NCI-H2171 (cell line): ENCODE measurements around the gene MSANTD2.

ENCODE experiments used
- DNase-seq: peaks from one replicate; lab custom pipeline; 2025; lab: John Stamatoyannopoulos, UW

Gene MSANTD2

GRCh38 chr11:124732230-124732629 is 68.0 kb downstream of the MSANTD2 start:
- DNase-seq: no peak

- DNase-seq: no peak
Observed at GRCh38 chr11:124729571-124729970, 70.6 kb downstream of the MSANTD2 start.

DNA sequence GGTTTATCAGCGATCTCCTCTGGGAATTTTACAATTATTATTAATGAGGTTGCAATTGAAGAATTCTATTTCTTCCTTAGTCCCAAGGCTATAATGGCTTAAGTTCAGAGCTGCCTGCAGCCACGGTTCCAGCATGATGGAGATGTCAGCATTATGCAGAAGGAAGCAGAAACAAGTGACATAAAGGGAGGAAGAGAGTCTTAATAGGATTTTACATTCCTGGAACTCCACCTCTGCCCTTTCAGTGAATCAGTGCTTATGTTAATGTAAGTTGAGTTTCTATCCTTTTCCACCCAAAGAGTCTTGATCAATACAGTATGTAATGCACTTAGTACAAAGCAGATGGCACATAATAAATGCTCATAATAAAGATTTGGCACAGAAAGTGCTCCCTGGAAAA is 72.1 kb downstream of the MSANTD2 start:
- no peak for DNase-seq

DNA sequence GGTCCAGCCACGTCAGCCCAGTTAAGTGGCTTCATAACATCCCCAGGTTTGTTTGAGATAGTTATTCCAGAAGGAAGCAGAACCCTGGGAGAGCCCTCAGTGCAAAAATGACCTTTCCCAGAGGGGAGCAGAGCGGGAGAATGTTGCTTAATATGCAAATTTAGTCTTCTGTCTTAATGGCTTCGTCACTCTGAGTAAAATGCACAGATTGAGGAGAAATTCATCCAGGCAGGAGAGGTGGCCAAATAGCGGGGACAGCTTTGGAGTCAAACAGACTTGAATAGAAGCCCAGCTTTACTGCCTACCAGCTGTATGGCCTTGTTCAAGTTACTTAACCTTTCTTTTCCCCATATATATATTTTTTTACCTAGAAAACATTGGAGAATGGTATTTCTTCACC is 72.7 kb downstream of the MSANTD2 start:
- no peak for DNase-seq

- no peak for DNase-seq
Observed at GRCh38 chr11:124725719-124726105, 74.5 kb downstream of the MSANTD2 start.

DNA sequence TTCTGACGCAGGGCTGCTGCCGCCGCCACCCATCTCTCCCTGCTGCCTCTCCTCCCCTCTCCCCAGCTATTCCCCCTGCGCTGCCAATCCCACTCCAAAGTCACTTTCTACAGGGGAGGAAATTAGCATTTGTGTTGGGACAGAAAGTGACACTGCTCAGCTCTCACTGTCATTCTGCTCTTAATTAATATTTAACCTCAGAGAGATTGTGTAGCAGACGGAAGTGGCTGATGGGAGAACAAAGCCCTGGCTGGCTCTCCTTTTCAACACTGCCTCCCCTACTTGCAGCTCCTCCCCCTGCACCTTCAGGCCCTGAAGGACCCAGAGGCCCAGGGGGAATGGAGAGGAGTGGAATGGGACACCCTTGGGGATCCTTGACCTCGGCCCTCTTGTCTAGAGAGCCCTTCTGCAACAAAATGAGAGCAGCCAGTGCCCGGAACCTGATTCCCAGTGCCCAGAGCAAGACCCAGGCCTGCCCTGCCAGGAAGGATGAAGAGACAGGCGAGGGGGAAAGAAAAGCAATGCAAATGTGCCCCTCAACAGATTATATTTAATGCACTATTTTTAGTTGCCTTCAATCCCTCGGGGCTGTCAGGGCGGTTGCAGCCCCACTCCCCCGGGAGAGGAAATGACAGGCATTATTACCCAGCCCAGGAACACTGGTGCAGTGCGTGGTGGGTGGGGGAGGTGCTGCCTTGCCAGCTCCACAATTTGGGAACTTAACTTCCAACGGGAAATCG is 75.1 kb downstream of the MSANTD2 start:
- no peak for DNase-seq

DNA sequence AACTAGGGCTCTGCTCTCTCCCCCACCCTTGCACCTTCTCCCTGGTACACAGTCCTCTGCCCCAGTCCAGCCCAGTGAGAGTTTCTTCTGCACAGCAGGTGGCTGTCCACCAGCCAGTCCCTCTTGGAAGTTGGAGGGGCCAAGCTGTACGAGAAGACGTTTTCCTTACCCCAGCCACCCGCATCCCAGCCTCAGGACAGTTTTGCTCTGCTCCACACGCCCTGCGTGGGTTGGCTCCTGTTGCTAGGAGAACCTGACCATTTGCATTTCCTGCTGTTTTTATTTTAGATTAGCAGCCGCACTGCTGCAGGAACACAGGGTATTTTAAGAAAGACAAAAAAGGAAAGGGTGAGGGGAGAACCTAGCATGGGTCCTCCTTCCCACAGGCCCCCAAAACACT is 78.0 kb downstream of the MSANTD2 start:
- DNase-seq: no peak

- no peak for DNase-seq
Observed at GRCh38 chr11:124719534-124719933, 80.7 kb downstream of the MSANTD2 start.

GRCh38 chr11:124718801-124719200 is 81.4 kb downstream of the MSANTD2 start:
- no peak for DNase-seq

GRCh38 chr11:124717786-124718651 is 82.2 kb downstream of the MSANTD2 start:
- DNase-seq: no peak

DNA sequence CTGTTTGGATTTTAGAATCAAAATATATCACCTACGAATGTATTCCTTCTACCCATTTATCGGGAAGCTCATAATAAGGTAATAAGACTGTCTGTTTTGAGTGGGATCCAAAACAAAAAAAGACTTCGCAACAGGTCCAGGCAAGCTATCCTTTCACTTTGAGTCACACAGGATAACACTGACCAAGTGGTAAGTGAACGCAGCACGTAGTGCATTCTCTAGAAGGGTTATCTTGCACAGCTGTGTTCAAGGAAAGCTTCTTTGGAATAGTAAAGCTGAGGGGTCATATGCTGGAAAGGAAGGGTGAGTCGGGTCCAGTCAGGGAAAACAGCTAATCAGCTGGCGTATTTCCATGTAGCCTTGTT is 82.8 kb downstream of the MSANTD2 start:
- no peak for DNase-seq

DNA sequence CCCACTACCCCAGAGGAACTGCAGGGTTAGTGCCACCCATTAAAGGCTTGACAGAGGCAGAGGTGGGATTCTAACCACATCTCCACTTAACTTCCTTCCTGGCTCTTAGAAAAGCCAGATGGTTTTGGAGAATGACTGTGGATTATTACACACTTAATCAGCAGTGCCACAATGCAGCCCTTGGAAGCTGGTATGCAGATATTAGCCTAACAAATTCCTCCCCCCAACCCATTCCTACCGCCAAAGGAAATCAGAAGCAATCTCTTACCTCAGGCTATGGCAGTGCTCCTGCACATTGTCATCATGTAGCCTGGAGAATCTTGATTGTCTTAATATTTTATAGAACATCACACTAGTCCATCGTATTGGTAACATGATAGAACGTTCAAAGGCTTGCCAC is 83.6 kb downstream of the MSANTD2 start:
- no peak for DNase-seq
